ENCODE measurements around the gene SCTR. TPM values are rescaled to one million over a fixed set of nuclear protein-coding genes. Genes with fewer than 3 reads are reported as not detected.

The SCTR gene
- total RNA-seq, 2 experiments from 2014 or later = not detected

DNA sequence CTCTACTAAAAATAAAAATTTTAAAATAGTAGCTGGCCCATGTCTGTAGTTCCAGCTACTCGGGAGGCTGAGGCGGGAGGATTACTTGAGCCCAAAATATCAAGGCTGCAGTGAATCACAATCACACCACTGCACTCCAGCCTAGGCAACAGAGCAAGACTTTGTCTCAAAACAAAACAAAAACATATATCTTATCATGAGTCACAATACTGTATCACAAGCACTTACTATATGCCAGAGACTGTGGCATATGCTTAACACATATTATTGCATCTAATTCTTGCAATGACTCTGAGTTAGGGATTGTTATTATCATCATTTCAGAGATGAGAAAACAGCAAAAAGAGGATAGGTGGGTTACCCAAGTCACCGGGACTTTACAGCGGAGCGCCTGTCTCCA, 122.2 kb downstream of the SCTR start:
- no peak for ATAC-seq
- CTCF ChIA-PET = interaction anchor here (1.4 kb wide), 1 partner anchor 75 kb away, joined by 3 read pairs; no protein-coding TSS in a partner anchor
- TF ChIP-seq CTCF (IDR thresholded peaks at IDR 0.05) = no peak
- Mint-ChIP-seq H3K36me3 (ENCODE audit: low read depth) (no peaks in the 10 kb centered on the region), H3K27me3 (peaks cover 7% of the 10 kb centered on the region), H3K27ac (no peak overlapping the region), H3K9me3 (no peaks in the 10 kb centered on the region), H3K4me1 (ENCODE audit: low read depth) (no peaks in the 10 kb centered on the region), H3K4me3 (no peak overlapping the region)
- intact Hi-C loops (cut with micrococcal nuclease) = no loop called here
- no peak for DNase-seq
- POLR2A ChIA-PET = no interaction called here

GRCh38 chr2:119397196-119397595, 127.1 kb downstream of the SCTR start:
- no peak for ATAC-seq
- no peaks in the 10 kb centered on the region for H3K36me3 Mint-ChIP-seq (ENCODE audit: low read depth)
- ChIA-PET CTCF (no interaction called here), POLR2A (no interaction called here)
- no peak overlapping the region for H3K27ac Mint-ChIP-seq
- TF ChIP-seq CTCF (IDR thresholded peaks at IDR 0.05) = no peak
- DNase-seq = no peak
- no peaks in the 10 kb centered on the region for H3K9me3 Mint-ChIP-seq
- intact Hi-C loops (cut with micrococcal nuclease) = no loop called here
- H3K4me3 Mint-ChIP-seq = no peak overlapping the region
- no peaks in the 10 kb centered on the region for H3K4me1 Mint-ChIP-seq (ENCODE audit: low read depth)
- peaks cover 7% of the 10 kb centered on the region for H3K27me3 Mint-ChIP-seq

DNA sequence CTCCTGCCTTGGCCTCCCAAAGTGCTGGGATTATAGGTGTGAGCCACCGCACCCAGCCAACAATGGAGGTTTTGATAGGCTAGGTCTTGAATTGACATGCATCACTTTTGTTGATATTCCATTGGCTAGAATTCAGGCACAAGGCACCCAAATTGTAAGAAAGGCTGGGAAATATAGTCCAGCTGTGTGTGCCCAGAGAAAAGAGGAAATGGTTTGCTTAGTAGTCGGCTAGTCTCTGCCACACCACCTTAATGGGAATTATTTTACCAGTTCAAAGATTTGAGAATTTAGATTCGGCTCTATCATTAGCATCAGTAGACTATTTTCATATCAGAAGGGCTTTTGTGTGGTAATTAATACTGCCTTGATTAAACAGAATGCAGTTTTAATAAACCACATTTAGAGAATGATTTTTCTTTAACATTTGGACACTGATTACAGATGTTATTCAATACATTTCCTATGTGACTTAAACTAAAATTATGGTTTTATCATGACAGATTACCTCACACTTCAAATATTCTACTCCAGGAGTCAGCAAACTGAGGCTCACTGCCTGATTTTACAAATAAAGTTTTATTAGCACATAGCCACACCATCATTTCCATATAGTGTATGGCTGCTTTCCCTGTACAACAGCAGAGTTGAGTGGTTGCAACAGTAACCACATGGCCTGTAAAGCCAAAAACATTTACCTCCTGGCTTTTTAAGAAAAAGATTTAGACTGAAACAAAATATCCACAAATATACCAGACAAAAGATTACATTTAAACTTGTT, 130.1 kb downstream of the SCTR start:
- POLR2A ChIA-PET = no interaction called here
- ATAC-seq (no peak), DNase-seq (no peak)
- Mint-ChIP-seq H3K9me3 (no peaks in the 10 kb centered on the region), H3K4me3 (no peak overlapping the region), H3K4me1 (ENCODE audit: low read depth) (no peaks in the 10 kb centered on the region), H3K27ac (no peak overlapping the region), H3K27me3 (peaks cover 4% of the 10 kb centered on the region), H3K36me3 (ENCODE audit: low read depth) (no peaks in the 10 kb centered on the region)
- CTCF ChIA-PET = interaction anchor here (0.6 kb wide), 1 partner anchor 197 kb away, joined by 3 read pairs; no protein-coding TSS in a partner anchor
- no peak for TF ChIP-seq CTCF (IDR thresholded peaks at IDR 0.05)
- intact Hi-C loops (cut with micrococcal nuclease) = no loop called here

Other genes with a start within 250 kb of the SCTR start
- 10 to 100 TPM in 1 of 2 experiments, 1 to 10 TPM in 1; 9.6 to 11.5 TPM for gene C2orf76, start 157.6 kb downstream of the SCTR start, total RNA-seq
- gene DBI, start 157.5 kb downstream of the SCTR start, total RNA-seq = 100 to 1,000 TPM; 142 to 143 TPM
- gene TMEM37, start 92.6 kb downstream of the SCTR start, total RNA-seq = not detected
- gene CFAP221, start 20.0 kb upstream of the SCTR start, total RNA-seq = not detected
- gene TMEM177, start 154.7 kb upstream of the SCTR start, total RNA-seq = 10 to 100 TPM; 13.1 to 14.6 TPM
- 10 to 100 TPM; 34.4 to 40.2 TPM for gene PTPN4, start 235.4 kb upstream of the SCTR start, total RNA-seq

Measured in activated CD8-positive, alpha-beta T cell treated with anti-CD3 and anti-CD28 coated beads for 36 hours (primary cell).